ENCODE results near the gene ARIH2. TPM values are rescaled to one million over a fixed set of nuclear protein-coding genes. Genes with fewer than 3 reads are reported as not detected.

Gene ARIH2
- total RNA-seq, 1 donor from 2014 or later: 82.5 TPM

DNA sequence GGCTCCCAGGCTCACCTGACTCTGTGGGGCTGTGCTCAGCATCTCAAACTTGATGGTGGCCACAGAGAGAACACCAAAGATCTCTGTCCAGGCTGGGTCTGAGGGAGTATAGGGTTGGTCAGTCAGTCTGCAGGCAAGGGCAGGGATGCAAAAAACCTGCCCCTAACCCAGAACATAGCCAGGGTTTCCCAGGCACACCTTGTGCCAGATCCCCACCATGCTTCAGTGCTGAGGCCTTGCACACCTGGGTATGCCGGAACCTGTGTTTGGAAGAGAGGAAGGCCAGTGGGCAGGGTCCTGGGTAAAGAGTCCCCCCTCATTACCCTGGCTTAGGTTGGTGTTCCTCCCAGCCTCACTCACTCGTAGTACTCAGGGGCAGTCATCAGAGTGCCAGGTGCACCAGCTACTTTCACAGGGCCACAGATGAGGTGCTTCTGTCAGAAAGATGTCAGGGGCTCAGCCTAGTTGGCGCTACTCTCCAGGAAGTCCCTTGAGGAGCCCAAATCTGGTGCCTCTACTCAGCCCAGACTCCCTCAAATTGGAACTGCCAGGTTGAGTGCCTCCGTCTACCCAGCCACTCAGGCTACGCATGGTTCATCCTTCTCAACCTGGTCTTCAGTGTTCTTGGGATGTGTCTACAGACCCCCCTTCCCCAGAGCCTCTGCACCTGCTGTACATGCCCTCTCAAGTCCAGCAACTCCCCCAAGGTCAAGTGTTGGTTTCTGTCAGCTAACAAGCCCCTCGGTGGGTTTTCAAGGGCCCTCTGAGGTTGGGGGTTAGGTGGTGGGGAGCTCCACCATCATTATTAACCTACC is 98.0 kb downstream of the ARIH2 start:
- Mint-ChIP-seq H3K36me3 (ENCODE audit: unreplicated experiment) (peaks cover 18% of the 10 kb centered on the region), H3K4me3 (ENCODE audit: unreplicated experiment) (no peak overlapping the region), H3K27ac (ENCODE audit: unreplicated experiment) (no peak overlapping the region), H3K9me3 (ENCODE audit: unreplicated experiment) (no peaks in the 10 kb centered on the region), H3K27me3 (ENCODE audit: unreplicated experiment) (no peaks in the 10 kb centered on the region), H3K4me1 (ENCODE audit: unreplicated experiment) (peaks cover 30% of the 10 kb centered on the region)
- DNase-seq (ENCODE audit: extremely low spot score, unreplicated experiment): no peak
- TF ChIP-seq, protein P1, sequence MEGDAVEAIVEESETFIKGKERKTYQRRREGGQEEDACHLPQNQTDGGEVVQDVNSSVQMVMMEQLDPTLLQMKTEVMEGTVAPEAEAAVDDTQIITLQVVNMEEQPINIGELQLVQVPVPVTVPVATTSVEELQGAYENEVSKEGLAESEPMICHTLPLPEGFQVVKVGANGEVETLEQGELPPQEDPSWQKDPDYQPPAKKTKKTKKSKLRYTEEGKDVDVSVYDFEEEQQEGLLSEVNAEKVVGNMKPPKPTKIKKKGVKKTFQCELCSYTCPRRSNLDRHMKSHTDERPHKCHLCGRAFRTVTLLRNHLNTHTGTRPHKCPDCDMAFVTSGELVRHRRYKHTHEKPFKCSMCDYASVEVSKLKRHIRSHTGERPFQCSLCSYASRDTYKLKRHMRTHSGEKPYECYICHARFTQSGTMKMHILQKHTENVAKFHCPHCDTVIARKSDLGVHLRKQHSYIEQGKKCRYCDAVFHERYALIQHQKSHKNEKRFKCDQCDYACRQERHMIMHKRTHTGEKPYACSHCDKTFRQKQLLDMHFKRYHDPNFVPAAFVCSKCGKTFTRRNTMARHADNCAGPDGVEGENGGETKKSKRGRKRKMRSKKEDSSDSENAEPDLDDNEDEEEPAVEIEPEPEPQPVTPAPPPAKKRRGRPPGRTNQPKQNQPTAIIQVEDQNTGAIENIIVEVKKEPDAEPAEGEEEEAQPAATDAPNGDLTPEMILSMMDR (IDR thresholded peaks at IDR 0.05): no peak

DNA sequence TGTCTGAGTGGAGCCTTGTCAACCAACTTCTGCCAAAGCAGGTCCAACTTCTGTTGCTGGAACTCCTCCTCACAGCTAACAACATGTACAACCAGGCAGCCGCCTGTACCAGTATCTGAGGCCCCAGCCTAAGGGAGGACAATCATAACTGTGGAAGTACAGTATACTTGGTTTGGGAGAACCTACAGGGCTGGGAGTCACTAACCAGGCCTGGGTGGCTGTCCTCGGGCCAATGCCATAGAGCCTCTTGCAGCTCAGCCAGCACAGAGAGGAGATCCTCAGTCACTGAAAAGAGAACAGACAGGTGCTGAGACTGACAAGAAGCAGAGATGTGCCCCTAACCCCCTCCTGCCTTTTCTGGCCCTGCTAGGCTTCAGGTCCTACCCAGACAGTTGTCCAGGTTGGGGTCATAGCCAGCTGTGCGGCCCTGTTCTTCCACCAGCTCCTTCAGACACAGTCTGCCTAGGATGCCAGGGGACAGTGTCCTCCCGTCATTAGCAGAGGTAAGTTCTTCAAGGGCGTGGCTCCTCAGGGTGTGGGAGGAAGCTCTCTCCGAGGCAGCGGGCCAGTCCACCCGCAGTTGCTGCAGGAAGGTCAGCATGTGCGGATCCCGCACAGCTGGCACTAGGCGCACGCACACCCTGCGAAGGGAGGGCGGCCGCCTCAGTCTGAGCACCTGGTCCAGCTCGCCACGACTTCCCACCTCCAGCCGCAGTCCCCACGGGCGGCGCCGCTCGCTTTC is 98.8 kb downstream of the ARIH2 start:
- Mint-ChIP-seq H3K27me3 (ENCODE audit: unreplicated experiment) (no peaks in the 10 kb centered on the region), H3K4me3 (ENCODE audit: unreplicated experiment) (peak overlapping the region; percentile 90), H3K9me3 (ENCODE audit: unreplicated experiment) (no peaks in the 10 kb centered on the region), H3K27ac (ENCODE audit: unreplicated experiment) (peak overlapping the region; percentile 52), H3K36me3 (ENCODE audit: unreplicated experiment) (peaks cover 15% of the 10 kb centered on the region), H3K4me1 (ENCODE audit: unreplicated experiment) (peaks cover 30% of the 10 kb centered on the region)
- TF ChIP-seq, protein P1 (IDR thresholded peaks at IDR 0.05): no peak
- no peak for DNase-seq (ENCODE audit: extremely low spot score, unreplicated experiment)

DNA sequence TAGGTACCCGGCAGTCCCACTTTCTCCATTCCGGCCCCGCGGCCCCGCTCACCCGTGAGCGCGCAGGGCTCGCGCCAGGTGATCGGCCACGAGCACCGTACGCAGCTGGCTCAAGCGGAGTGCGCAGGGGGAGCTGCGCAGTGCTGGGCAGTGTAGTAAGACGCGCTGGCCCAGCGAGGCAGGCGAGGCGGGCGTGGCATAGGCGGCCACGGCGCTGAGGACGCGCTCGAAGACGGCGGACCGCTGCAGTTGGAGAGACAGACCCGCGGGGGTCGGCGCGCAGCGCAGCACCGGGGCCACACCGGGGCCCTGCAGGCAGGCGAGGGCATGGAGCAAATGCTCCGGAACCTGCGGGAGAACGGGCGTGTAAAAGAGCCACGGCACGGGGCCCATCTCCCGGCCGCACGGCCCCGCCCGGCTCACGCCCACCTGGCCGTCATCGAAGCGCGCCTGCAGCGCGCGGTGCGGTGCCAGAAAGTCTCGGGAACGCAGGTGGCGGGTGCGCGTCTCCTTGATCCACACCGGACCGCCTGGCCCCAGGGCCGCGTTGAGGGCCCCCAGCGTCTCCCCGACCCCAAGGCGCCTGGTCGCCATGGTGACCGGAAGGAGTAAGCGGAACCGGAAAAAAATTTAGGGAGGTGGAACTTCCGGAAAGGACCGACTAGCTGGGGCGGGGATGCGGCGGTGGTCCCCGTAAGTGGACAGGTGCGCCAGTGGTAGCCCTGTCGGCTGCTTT is 99.5 kb downstream of the ARIH2 start, which contains the start of gene DALRD3:
TSS of gene DALRD3 (minus strand) at position 610 of the 736 bp plus-strand sequence. CDS start at position 594, 16 bp downstream.
- DNase-seq (ENCODE audit: extremely low spot score, unreplicated experiment): no peak
- Mint-ChIP-seq H3K27ac (ENCODE audit: unreplicated experiment) (peak within 1 kb of the TSS; percentile 88), H3K27me3 (ENCODE audit: unreplicated experiment) (no peaks in the 10 kb centered on the region), H3K4me3 (ENCODE audit: unreplicated experiment) (peak within 1 kb of the TSS; percentile 90), H3K9me3 (ENCODE audit: unreplicated experiment) (no peaks in the 10 kb centered on the region), H3K36me3 (ENCODE audit: unreplicated experiment) (peaks cover 18% of the 10 kb centered on the region), H3K4me1 (ENCODE audit: unreplicated experiment) (peaks cover 37% of the 10 kb centered on the region)
- TF ChIP-seq, protein P1 (IDR thresholded peaks at IDR 0.05): no peak

DNA sequence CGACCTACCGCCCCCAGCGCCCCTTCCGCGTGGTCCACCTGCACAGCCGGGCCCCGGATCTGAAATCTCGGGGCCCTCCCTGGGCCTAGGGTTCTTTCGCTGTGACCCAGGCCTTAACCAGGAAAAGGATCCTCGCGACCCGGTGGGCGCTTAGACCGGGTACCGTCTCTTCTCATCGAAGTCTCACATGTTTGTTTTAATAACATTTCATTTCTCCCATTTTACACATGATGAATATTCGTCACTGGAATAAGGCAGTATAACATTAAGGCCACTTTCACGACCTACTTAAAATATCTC is 100.0 kb downstream of the ARIH2 start:
- Mint-ChIP-seq H3K9me3 (ENCODE audit: unreplicated experiment) (no peaks in the 10 kb centered on the region), H3K27me3 (ENCODE audit: unreplicated experiment) (no peaks in the 10 kb centered on the region), H3K27ac (ENCODE audit: unreplicated experiment) (peak overlapping the region; percentile 88), H3K36me3 (ENCODE audit: unreplicated experiment) (peaks cover 23% of the 10 kb centered on the region), H3K4me3 (ENCODE audit: unreplicated experiment) (peak overlapping the region; percentile 90), H3K4me1 (ENCODE audit: unreplicated experiment) (peaks cover 40% of the 10 kb centered on the region)
- DNase-seq (ENCODE audit: extremely low spot score, unreplicated experiment): no peak
- TF ChIP-seq, protein P1 (IDR thresholded peaks at IDR 0.05): no peak

All from osteocyte (in vitro differentiated cells).